MM.1S (cell line): Measurements from ENCODE around the gene CABP2.

ENCODE experiments used
- DNase-seq: peaks from one replicate; pipeline ENCODE4 v3.0.0-alpha.2; 2015
- H2AFZ ChIP-seq: fragments of 300-600 bp; sonication (generic); 2 replicates; pipeline ENCODE4 v1.6.0; 2016; ENCODE audit warnings: antibody characterized with exemption, low read length
- H3F3A ChIP-seq: fragments of 300-600 bp; sonication (generic); 2 replicates; pipeline ENCODE4 v1.6.1; 2016; ENCODE audit warnings: mild to moderate bottlenecking, antibody characterized with exemption, low read length, moderate library complexity, mixed read lengths; ENCODE audit not compliant: insufficient read depth
- H3K27ac ChIP-seq: fragments of 300-600 bp; sonication (generic); 2 replicates; pipeline ENCODE4 v1.5.1; 2016; ENCODE audit warnings: mild to moderate bottlenecking, low read length
- H3K27me3 ChIP-seq: fragments of 300-600 bp; sonication (generic); replicated peaks from 2 replicates; pipeline ENCODE4 v1.6.0; 2016; ENCODE audit warnings: low read length; ENCODE audit not compliant: insufficient read depth
- H3K36me3 ChIP-seq: fragments of 300-600 bp; sonication (generic); replicated peaks from 2 replicates; pipeline ENCODE4 v1.6.1; 2016; ENCODE audit warnings: mild to moderate bottlenecking, low read length, mixed read lengths; ENCODE audit not compliant: insufficient read depth
- H3K4me1 ChIP-seq: fragments of 300-600 bp; sonication (generic); 2 replicates; pipeline ENCODE4 v1.6.1; 2016; ENCODE audit warnings: low read length, mixed read lengths
- H3K4me2 ChIP-seq: fragments of 300-600 bp; sonication (generic); 2 replicates; pipeline ENCODE4 v1.6.0; 2016; ENCODE audit warnings: low read depth, low read length
- H3K4me3 ChIP-seq: fragments of 300-600 bp; sonication (generic); 2 replicates; pipeline ENCODE4 v1.5.1; 2016; ENCODE audit warnings: low read length, mixed read lengths
- H3K79me2 ChIP-seq: fragments of 300-600 bp; sonication (generic); 2 replicates; pipeline ENCODE4 v1.6.1; 2016; ENCODE audit warnings: mixed run types, low read length, mixed read lengths
- H3K9ac ChIP-seq: fragments of 300-600 bp; sonication (generic); 2 replicates; pipeline ENCODE4 v1.6.1; 2016; ENCODE audit warnings: low read length, mixed read lengths
- H3K9me2 ChIP-seq: fragments of 300-600 bp; sonication (generic); replicated peaks from 2 replicates; pipeline ENCODE4 v1.6.1; 2016; ENCODE audit warnings: mild to moderate bottlenecking, low read length, mixed read lengths; ENCODE audit not compliant: insufficient read depth
- H3K9me3 ChIP-seq: fragments of 300-600 bp; sonication (generic); replicated peaks from 2 replicates; pipeline ENCODE4 v1.6.1; 2016; ENCODE audit warnings: mild to moderate bottlenecking, low read length, mixed read lengths; ENCODE audit not compliant: insufficient read depth
- H4K20me1 ChIP-seq: fragments of 300-600 bp; sonication (generic); 2 replicates; pipeline ENCODE4 v1.6.1; 2016; ENCODE audit warnings: mild to moderate bottlenecking, low read length, moderate library complexity, mixed read lengths; ENCODE audit not compliant: insufficient read depth
- CTCF ChIP-seq: fragments of 300-600 bp; sonication (generic); IDR thresholded peaks from 2 replicates; pipeline ENCODE4 v1.5.1; 2016; ENCODE audit warnings: antibody characterized with exemption, low read length, mixed read lengths
- EZH2 ChIP-seq: fragments of 300-600 bp; sonication (generic); optimal IDR thresholded peaks from 2 replicates; pipeline ENCODE3; 2017; ENCODE audit warnings: low read depth, mild to moderate bottlenecking, antibody characterized with exemption, low read length, mixed read lengths
- EZH2phosphoT487 ChIP-seq: fragments of 300-600 bp; sonication (generic); IDR thresholded peaks from 2 replicates; pipeline ENCODE4 v1.6.1; 2018; ENCODE audit warnings: antibody characterized with exemption, low read length

Gene CABP2

GRCh38 chr11:67519726-67520125 lies 3.5 kb downstream of the CABP2 start:
- no peak overlapping the region for H2AFZ ChIP-seq
- H3K9me3 ChIP-seq = no peaks in the 10 kb centered on the region
- no peaks in the 10 kb centered on the region for H3K79me2 ChIP-seq
- H3K4me3 ChIP-seq = no peak overlapping the region
- H3F3A ChIP-seq = no peaks in the 10 kb centered on the region
- no peak overlapping the region for H3K4me2 ChIP-seq
- no peak overlapping the region for H3K9ac ChIP-seq
- TF ChIP-seq CTCF (no peak), EZH2 (no peak), EZH2phosphoT487 (no peak)
- peaks cover 73% of the 10 kb centered on the region for H3K27me3 ChIP-seq
- no peaks in the 10 kb centered on the region for H3K4me1 ChIP-seq
- no peak for DNase-seq
- no peaks in the 10 kb centered on the region for H4K20me1 ChIP-seq
- H3K36me3 ChIP-seq = no peaks in the 10 kb centered on the region
- no peaks in the 10 kb centered on the region for H3K9me2 ChIP-seq
- H3K27ac ChIP-seq = no peak overlapping the region

GRCh38 chr11:67517784-67518552 lies 5.3 kb downstream of the CABP2 start:
- Histone ChIP-seq H3K9me3 (no peaks in the 10 kb centered on the region), H3K27ac (no peak overlapping the region), H3K79me2 (no peaks in the 10 kb centered on the region), H3K4me3 (no peak overlapping the region), H3F3A (no peaks in the 10 kb centered on the region), H3K4me1 (no peaks in the 10 kb centered on the region), H3K9ac (no peak overlapping the region), H3K9me2 (no peaks in the 10 kb centered on the region), H3K4me2 (no peak overlapping the region), H3K27me3 (peaks cover 71% of the 10 kb centered on the region), H4K20me1 (no peaks in the 10 kb centered on the region; the same call in 1 of the 2 replicates), H3K36me3 (no peaks in the 10 kb centered on the region), H2AFZ (no peak overlapping the region)
- TF ChIP-seq CTCF (no peak), EZH2 (no peak), EZH2phosphoT487 (no peak)
- DNase-seq = no peak

GRCh38 chr11:67516806-67517205 lies 6.4 kb downstream of the CABP2 start:
- no peaks in the 10 kb centered on the region for H3K36me3 ChIP-seq
- H4K20me1 ChIP-seq = no peaks in the 10 kb centered on the region; the same call in 1 of the 2 replicates
- no peak overlapping the region for H3K9ac ChIP-seq
- no peaks in the 10 kb centered on the region for H3K79me2 ChIP-seq
- H3F3A ChIP-seq = no peaks in the 10 kb centered on the region
- no peaks in the 10 kb centered on the region for H3K9me2 ChIP-seq
- no peak overlapping the region for H3K27ac ChIP-seq
- H2AFZ ChIP-seq = no peak overlapping the region
- H3K27me3 ChIP-seq = peaks cover 71% of the 10 kb centered on the region
- H3K4me1 ChIP-seq = no peaks in the 10 kb centered on the region
- no peak overlapping the region for H3K4me2 ChIP-seq
- TF ChIP-seq EZH2 (no peak), CTCF (no peak), EZH2phosphoT487 (no peak)
- no peak for DNase-seq
- H3K9me3 ChIP-seq = no peaks in the 10 kb centered on the region
- H3K4me3 ChIP-seq = no peak overlapping the region
